Liver (tissue), 9 donors: Measurements from ENCODE around the gene SNTA1. TPM values are rescaled to one million over a fixed set of nuclear protein-coding genes. Genes with fewer than 3 reads are reported as not detected.

Experiments
- DNase-seq: peaks from one replicate; pipeline ENCODE4 v3.0.0-alpha.2; 2017; ENCODE audit warnings: low spot score
- H3K27ac ChIP-seq, 2 donors: one replicate each; pipeline ENCODE4 v1.7.0; 2013; ENCODE audit warnings: inconsistent platforms in 2 of 2, low read length in 2 of 2, control low read depth in 1 of 2, low read depth in 1 of 2, mild to moderate bottlenecking in 1 of 2
- H3K27me3 ChIP-seq, 4 donors: one replicate each; pipeline versions ENCODE4 v1.6.1 to v1.7.0; 2013; ENCODE audit warnings: low read length in 3 of 4, inconsistent platforms in 1 of 4, mild to moderate bottlenecking in 1 of 4, moderate library complexity in 1 of 4; ENCODE audit not compliant: control insufficient read depth in 4 of 4, insufficient read depth in 4 of 4
- H3K36me3 ChIP-seq, 4 donors: one replicate each; pipeline versions ENCODE4 v1.6.1 to v1.7.0; 2013; ENCODE audit warnings: low read length in 3 of 4, mild to moderate bottlenecking in 3 of 4, low read depth in 1 of 4, moderate library complexity in 1 of 4; ENCODE audit not compliant: control insufficient read depth in 4 of 4, insufficient read depth in 3 of 4
- H3K4me1 ChIP-seq, 4 donors: one replicate each; pipeline versions ENCODE4 v1.6.1 to v1.7.0; 2013; ENCODE audit warnings: low read length in 3 of 4, mild to moderate bottlenecking in 3 of 4, moderate library complexity in 1 of 4; ENCODE audit not compliant: control insufficient read depth in 4 of 4, insufficient read depth in 4 of 4
- H3K4me3 ChIP-seq, 3 donors: one replicate each; pipeline versions ENCODE4 v1.6.1 to v1.7.0; 2013; ENCODE audit warnings: low read length in 3 of 3, control low read depth in 1 of 3, low read depth in 1 of 3, mild to moderate bottlenecking in 1 of 3
- H3K9ac ChIP-seq, 2 donors: one replicate each; pipeline ENCODE4 v1.7.0; 2013; ENCODE audit warnings: low read length in 2 of 2, mild to moderate bottlenecking in 2 of 2, moderate library complexity in 2 of 2, control low read depth in 1 of 2, low read depth in 1 of 2
- H3K9me3 ChIP-seq, 4 donors: one replicate each; pipeline versions ENCODE4 v1.6.1 to v1.7.0; 2013; ENCODE audit warnings: low read length in 3 of 4; ENCODE audit not compliant: control insufficient read depth in 4 of 4
- CTCF ChIP-seq: fragments of 150-350 bp; IDR thresholded peaks from 2 replicates; pipeline ENCODE4 v1.5.1; 2017; ENCODE audit warnings: improper control_type of control experiment, low read depth, low read length; ENCODE audit not compliant: missing input control
- EGR1 ChIP-seq, 2 donors: IDR thresholded peaks; 2 replicates each; pipeline ENCODE4 v1.6.1; 2016 to 2018; ENCODE audit warnings: antibody characterized with exemption in 2 of 2, low read depth in 2 of 2
- FOXA1 ChIP-seq: IDR thresholded peaks from 2 replicates; pipeline ENCODE4 v1.6.1; 2016; ENCODE audit warnings: antibody characterized with exemption
- FOXA2 ChIP-seq: IDR thresholded peaks from 2 replicates; pipeline ENCODE4 v1.6.1; 2016; ENCODE audit warnings: antibody characterized with exemption
- GABPA ChIP-seq, 2 donors: IDR thresholded peaks in 1 of 2; conservative IDR thresholded peaks in 1 of 2; 2 replicates each; pipeline ENCODE4 v1.6.1; 2016; ENCODE audit warnings: antibody characterized with exemption in 2 of 2, mild to moderate bottlenecking in 1 of 2, moderate library complexity in 1 of 2
- HNF4G ChIP-seq: IDR thresholded peaks from 2 replicates; pipeline ENCODE4 v1.6.1; 2016; ENCODE audit warnings: antibody characterized with exemption
- JUND ChIP-seq, 2 donors: IDR thresholded peaks; 2 replicates each; pipeline ENCODE4 v1.6.1; 2016; ENCODE audit warnings: antibody characterized with exemption in 2 of 2
- NR2F2 ChIP-seq: IDR thresholded peaks from 2 replicates; pipeline ENCODE4 v1.6.1; 2016; ENCODE audit warnings: antibody characterized with exemption
- RAD21 ChIP-seq, 2 donors: IDR thresholded peaks; 2 replicates each; pipeline ENCODE4 v1.6.1; 2016; ENCODE audit warnings: antibody characterized with exemption in 2 of 2, mild to moderate bottlenecking in 2 of 2
- REST ChIP-seq: IDR thresholded peaks from 2 replicates; pipeline ENCODE4 v1.6.1; 2016; ENCODE audit warnings: antibody characterized with exemption, mild to moderate bottlenecking
- SP1 ChIP-seq: IDR thresholded peaks from 2 replicates; pipeline ENCODE4 v1.6.1; 2018; ENCODE audit warnings: antibody characterized with exemption, mild to moderate bottlenecking
- TAF1 ChIP-seq: conservative IDR thresholded peaks from 2 replicates; pipeline ENCODE4 v1.6.1; 2016; ENCODE audit warnings: antibody characterized with exemption, mild to moderate bottlenecking
- YY1 ChIP-seq: IDR thresholded peaks from 2 replicates; pipeline ENCODE4 v1.6.1; 2016; ENCODE audit warnings: antibody characterized with exemption, mild to moderate bottlenecking
- WGBS: extraction: QIAGEN DNeasy Blood & Tissue Kit; methylation state at CpG from one replicate; pipeline ENCODE4 v1.1.7; 2013; 5-methylcytosine and 5-hydroxymethylcytosine counted together
- polyA plus RNA-seq, 2 donors: library from polyadenylated mRNA; stranded (reverse) in 1 of 2; unstranded in 1 of 2; fragments of 200-250 nt in 1 of 2; fragments of >200 nt in 1 of 2; fragmentation: Nextera tagmentation in 1 of 2; extraction: Ambion mirVana in 1 of 2; gene quantifications; one replicate each; pipeline versions ENCODE4 v1.2.1 to v1.2.3, GENCODE V29; 2013 to 2015
- total RNA-seq, 2 donors: library from RNA; depleted of rRNA; stranded (reverse); fragments of >200 nt; gene quantifications; one replicate each; pipeline ENCODE4 v1.2.3, GENCODE V29; 2014
- TF ChIP-seq, protein P1 (sequence below): IDR thresholded peaks from 2 replicates; pipeline ENCODE4 v1.6.1; 2016; ENCODE audit warnings: antibody characterized with exemption
- donor health status: healthy.
- donor health status: healthy.
- donor health status: healthy.
- donor health status: healthy.
- donor health status: healthy.

SNTA1 gene
- total and polyA plus RNA-seq, 4 donors, result 3.8 to 9.6 (median 6.9) TPM

DNA sequence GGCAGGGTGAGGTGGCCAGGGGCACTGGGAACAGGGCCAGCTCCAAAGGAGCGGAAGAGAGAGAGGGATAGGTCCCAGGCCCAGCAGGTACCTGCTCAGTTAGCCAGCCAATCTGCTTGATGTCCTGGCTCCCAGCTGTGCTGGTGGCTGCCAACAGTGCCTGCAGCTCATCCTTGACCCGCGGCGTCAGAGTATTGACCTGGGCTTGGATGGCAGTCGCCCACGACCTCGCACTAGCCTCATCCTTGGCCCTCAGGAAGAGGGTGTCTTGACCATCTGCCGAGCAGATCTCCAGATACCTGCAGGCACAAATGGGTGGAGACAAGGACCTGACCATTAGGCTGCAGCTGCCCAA lies 31.1 kb downstream of the SNTA1 start:
- TF ChIP-seq, protein P1, sequence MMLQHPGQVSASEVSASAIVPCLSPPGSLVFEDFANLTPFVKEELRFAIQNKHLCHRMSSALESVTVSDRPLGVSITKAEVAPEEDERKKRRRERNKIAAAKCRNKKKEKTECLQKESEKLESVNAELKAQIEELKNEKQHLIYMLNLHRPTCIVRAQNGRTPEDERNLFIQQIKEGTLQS, result no peak
- TF ChIP-seq TAF1 (no peak), RAD21 (IDR thresholded peaks at IDR 0.05) (no peak), EGR1 (IDR thresholded peaks at IDR 0.05; ENCODE audit: low read depth in 2 of 2) (no peak), HNF4G (no peak), GABPA (IDR thresholded peaks at IDR 0.05 in 1 of 2, conservative IDR thresholded peaks at IDR 0.05 in 1 of 2) (no peak), CTCF (no peak), REST (no peak), SP1 (no peak), YY1 (no peak), NR2F2 (no peak), FOXA1 (no peak)
- Histone ChIP-seq H3K9me3 (no peaks in the 10 kb centered on the region), H3K4me3 (no peak overlapping the region), H3K36me3 (peaks cover under 1 to 26% (median 6%) of the 10 kb centered on the region in 4 donors), H3K9ac (no peak overlapping the region), H3K27me3 (no peaks in the 10 kb centered on the region), H3K4me1 (peaks cover 0 to 3% (median 0%) of the 10 kb centered on the region in 4 donors), H3K27ac (no peak overlapping the region)
- WGBS, result 52% methylated on average over 8 of the region's 8 CpGs
- DNase-seq, result no peak

- TF ChIP-seq EGR1 (IDR thresholded peaks at IDR 0.05; ENCODE audit: low read depth in 2 of 2) (no peak), SP1 (no peak), JUND (IDR thresholded peaks at IDR 0.05) (no peak), FOXA1 (no peak), RAD21 (IDR thresholded peaks at IDR 0.05) (no peak), GABPA (IDR thresholded peaks at IDR 0.05 in 1 of 2, conservative IDR thresholded peaks at IDR 0.05 in 1 of 2) (no peak), FOXA2 (no peak), HNF4G (no peak), CTCF (no peak)
- Histone ChIP-seq H3K4me3 (no peak overlapping the region), H3K9ac (no peak overlapping the region), H3K9me3 (no peaks in the 10 kb centered on the region), H3K36me3 (peaks cover 4 to 28% (median 7%) of the 10 kb centered on the region in 4 donors), H3K4me1 (peaks cover 0 to 3% (median 0%) of the 10 kb centered on the region in 4 donors), H3K27ac (no peak overlapping the region), H3K27me3 (no peaks in the 10 kb centered on the region)
- WGBS, result 99% methylated on average over 7 of the region's 7 CpGs
- no peak for DNase-seq
These were observed 31.7 kb downstream of the SNTA1 start for GRCh38 chr20:33411711-33412483.
